HepG2 (cell line): ENCODE data around the gene CACNA1D. TPM values are rescaled to one million over a fixed set of nuclear protein-coding genes. Genes with fewer than 3 reads are reported as not detected.

Experiments used
- BCL3 ChIP-seq: sonication (generic); formaldehyde crosslinking; IDR thresholded peaks from 2 replicates; pipeline ENCODE4 v1.5.1; 2020; ENCODE audit warnings: mild to moderate bottlenecking, missing genetic modification reagents, moderate library complexity
- CEBPZ ChIP-seq: IDR thresholded peaks from 2 replicates; pipeline ENCODE4 v1.6.1; 2012; ENCODE audit warnings: low read length, improper control_type of control experiment
- EP300 ChIP-seq, 3 experiments: sonication (generic) in 1 of 3; formaldehyde crosslinking in 1 of 3; IDR thresholded peaks; 2 replicates each; pipeline versions ENCODE4 v1.5.1 to v1.6.1; 2011 to 2020; ENCODE audit warnings: low read depth in 2 of 3, low read length in 2 of 3, borderline replicate concordance in 1 of 3, improper control_type of control experiment in 1 of 3, mild to moderate bottlenecking in 1 of 3, missing genetic modification reagents in 1 of 3, moderate library complexity in 1 of 3
- GATA4 ChIP-seq: sonication (generic); IDR thresholded peaks from 2 replicates; pipeline ENCODE4 v1.6.1; 2016; ENCODE audit warnings: antibody characterized with exemption, low read depth, borderline replicate concordance
- GPN1 ChIP-seq: sonication (generic); formaldehyde crosslinking; IDR thresholded peaks from 2 replicates; pipeline ENCODE4 v1.5.1; 2020; ENCODE audit warnings: missing genetic modification reagents, borderline replicate concordance
- NFE2 ChIP-seq: sonication (generic); formaldehyde crosslinking; IDR thresholded peaks from 2 replicates; pipeline ENCODE4 v1.4.0; 2020; ENCODE audit warnings: missing genetic modification reagents
- NFIC ChIP-seq: IDR thresholded peaks from 2 replicates; pipeline ENCODE4 v1.6.1; 2012; ENCODE audit warnings: mild to moderate bottlenecking, low read length, inconsistent platforms
- RAD21 ChIP-seq: fragments of 450-650 bp; formaldehyde crosslinking; IDR thresholded peaks from 2 replicates; pipeline ENCODE4 v1.5.0; 2020; ENCODE audit warnings: mild to moderate bottlenecking
- ZNF232 ChIP-seq: sonication (generic); formaldehyde crosslinking; IDR thresholded peaks from 2 replicates; pipeline ENCODE4 v1.4.0; 2020; ENCODE audit warnings: missing genetic modification reagents, borderline replicate concordance
- ZNF3 ChIP-seq: IDR thresholded peaks from 2 replicates; pipeline ENCODE4 v1.7.0; 2017; ENCODE audit warnings: inconsistent platforms
- ZNF34 ChIP-seq: sonication (generic); formaldehyde crosslinking; IDR thresholded peaks from 2 replicates; pipeline ENCODE4 v1.4.0; 2020; ENCODE audit warnings: mild to moderate bottlenecking, missing genetic modification reagents, borderline replicate concordance
- ZNF580 ChIP-seq: IDR thresholded peaks from 2 replicates; pipeline ENCODE4 v1.6.1; 2016; ENCODE audit warnings: low read depth, borderline replicate concordance
- ZNF773 ChIP-seq: sonication (generic); formaldehyde crosslinking; IDR thresholded peaks from 2 replicates; pipeline ENCODE4 v1.4.0; 2020; ENCODE audit warnings: missing genetic modification reagents, borderline replicate concordance
- polyA plus RNA-seq, 8 experiments: library from polyadenylated mRNA; depleted of rRNA in 3 of 8; stranded (reverse) in 7 of 8; unstranded in 1 of 8; fragments of >200 nt; fragmentation: Illumina TruSeq in 4 of 8; extraction: Trizol in 4 of 8; gene quantifications; 2 replicates each; pipeline versions ENCODE4 v1.2.1 to v1.2.3, GENCODE V29; 2011 to 2016; ENCODE audit warnings: low read depth in 4 of 8, missing spikeins in 1 of 8, mixed read lengths in 1 of 8; ENCODE audit not compliant: insufficient read depth in 1 of 8
- total RNA-seq, 5 experiments: library from RNA; depleted of rRNA; stranded (reverse); fragments of >200 nt; fragmentation: Illumina TruSeq; extraction: Trizol; gene quantifications; 2 replicates each; pipeline ENCODE4 v1.2.3, GENCODE V29; 2016; ENCODE audit warnings: low read depth in 1 of 5
- TF ChIP-seq, protein P1 (sequence below), 2 experiments: sonication (generic) in 1 of 2; formaldehyde crosslinking in 1 of 2; IDR thresholded peaks; 2 replicates each; pipeline versions ENCODE4 v1.6.1 to v1.9.0; 2014 to 2022; ENCODE audit warnings: antibody characterized with exemption in 1 of 2, borderline replicate concordance in 1 of 2, inconsistent platforms in 1 of 2, low read depth in 1 of 2, missing genetic modification reagents in 1 of 2

Gene CACNA1D
- total and polyA plus RNA-seq, 2 of the 13 experiments (the other 11 are each of a cell fraction or from before 2014, with no cell fraction given), result 0.26 to 0.38 TPM

DNA sequence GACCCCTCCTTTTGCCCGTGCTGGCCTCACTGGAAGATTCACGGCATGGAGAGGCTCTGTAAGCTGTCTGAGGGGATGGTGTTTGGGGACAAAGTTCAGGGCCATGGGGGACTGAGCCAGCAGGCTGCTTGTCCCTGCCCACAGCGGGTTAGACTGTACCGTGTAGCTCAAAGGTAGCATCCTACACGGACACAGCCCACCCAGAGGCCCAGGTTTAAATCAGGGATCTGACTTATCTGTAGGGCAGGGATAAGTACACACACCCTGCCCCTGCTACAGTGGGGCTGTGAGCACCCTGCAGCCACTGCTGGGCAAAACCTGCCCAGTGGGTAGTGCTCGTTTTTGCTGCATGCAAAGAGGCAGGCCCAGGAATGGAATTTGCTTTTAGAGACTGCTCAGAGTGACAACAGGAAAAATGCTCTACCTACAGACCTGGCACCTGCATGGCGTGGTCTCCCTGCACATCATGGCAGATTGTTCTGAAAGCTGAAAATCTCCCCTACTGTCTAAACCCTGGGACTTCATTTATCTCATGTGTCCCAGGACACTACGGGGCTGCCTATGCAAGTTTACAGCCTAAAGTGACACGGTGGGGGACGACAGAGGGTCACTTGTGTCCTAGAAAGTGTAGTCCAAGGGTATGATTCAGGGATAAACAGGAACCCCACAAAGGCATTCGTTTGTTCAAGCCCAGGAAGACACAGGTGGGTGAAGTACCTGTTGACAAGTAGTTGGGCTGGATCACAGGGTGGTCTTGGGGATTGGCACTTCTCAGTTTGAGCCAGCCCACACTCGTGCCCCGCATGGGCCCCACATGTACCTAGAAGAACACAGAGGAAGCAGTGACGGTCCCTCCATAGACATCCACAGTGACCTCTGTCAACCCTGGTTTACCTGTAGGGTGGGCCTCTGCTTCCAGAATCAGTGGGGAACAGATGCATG lies 324.1 kb downstream of the CACNA1D start (continued):
- TF ChIP-seq GATA4, result no peak
- TF ChIP-seq ZNF3, result no peak
- no peak for TF ChIP-seq NFE2 (CRISPR knock-in tag)
- TF ChIP-seq EP300 (IDR thresholded peaks at IDR 0.05; ENCODE audit: low read depth in 2 of 2, low read length in 2 of 2), result 0 out of 4 replicates have a peak, but pooled peaks of 1 of the 2 experiments have one; percentile 27
- TF ChIP-seq EP300 (CRISPR knock-in tag; IDR thresholded peaks at IDR 0.05; ENCODE audit: borderline replicate concordance), result no peak
- TF ChIP-seq ZNF34, result no peak
- no peak for TF ChIP-seq CEBPZ
- TF ChIP-seq, protein P1, sequence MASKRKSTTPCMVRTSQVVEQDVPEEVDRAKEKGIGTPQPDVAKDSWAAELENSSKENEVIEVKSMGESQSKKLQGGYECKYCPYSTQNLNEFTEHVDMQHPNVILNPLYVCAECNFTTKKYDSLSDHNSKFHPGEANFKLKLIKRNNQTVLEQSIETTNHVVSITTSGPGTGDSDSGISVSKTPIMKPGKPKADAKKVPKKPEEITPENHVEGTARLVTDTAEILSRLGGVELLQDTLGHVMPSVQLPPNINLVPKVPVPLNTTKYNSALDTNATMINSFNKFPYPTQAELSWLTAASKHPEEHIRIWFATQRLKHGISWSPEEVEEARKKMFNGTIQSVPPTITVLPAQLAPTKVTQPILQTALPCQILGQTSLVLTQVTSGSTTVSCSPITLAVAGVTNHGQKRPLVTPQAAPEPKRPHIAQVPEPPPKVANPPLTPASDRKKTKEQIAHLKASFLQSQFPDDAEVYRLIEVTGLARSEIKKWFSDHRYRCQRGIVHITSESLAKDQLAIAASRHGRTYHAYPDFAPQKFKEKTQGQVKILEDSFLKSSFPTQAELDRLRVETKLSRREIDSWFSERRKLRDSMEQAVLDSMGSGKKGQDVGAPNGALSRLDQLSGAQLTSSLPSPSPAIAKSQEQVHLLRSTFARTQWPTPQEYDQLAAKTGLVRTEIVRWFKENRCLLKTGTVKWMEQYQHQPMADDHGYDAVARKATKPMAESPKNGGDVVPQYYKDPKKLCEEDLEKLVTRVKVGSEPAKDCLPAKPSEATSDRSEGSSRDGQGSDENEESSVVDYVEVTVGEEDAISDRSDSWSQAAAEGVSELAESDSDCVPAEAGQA (IDR thresholded peaks at IDR 0.05; ENCODE audit: low read depth), result no peak
- TF ChIP-seq, protein P1 (CRISPR knock-in tag; IDR thresholded peaks at IDR 0.05; ENCODE audit: borderline replicate concordance), result no peak
- no peak for TF ChIP-seq GPN1 (CRISPR knock-in tag)
- no peak for TF ChIP-seq ZNF580 (CRISPR knock-in tag)
- no peak for TF ChIP-seq BCL3 (CRISPR knock-in tag)
- no peak for TF ChIP-seq ZNF773 (CRISPR knock-in tag)
- no peak for TF ChIP-seq NFIC
- TF ChIP-seq RAD21, result peak; percentile 26; the same call in 1 of the 2 replicates
- no peak for TF ChIP-seq ZNF232 (CRISPR knock-in tag)
